Measurements from ENCODE around the gene FBXO30.

FBXO30 gene

GRCh38 chr6:145744619-145745018 lies 70.0 kb downstream of the FBXO30 start:
- no peak for DNase-seq
